GM23338 (cell line): ENCODE data around the gene ZNF474. TPM values are rescaled to one million over a fixed set of nuclear protein-coding genes. Genes with fewer than 3 reads are reported as not detected.
A peak's percentile ranks its signal among the peaks of the same experiment; 100 is the strongest.
"Not testable (repeated sequence)": the region's sequence is repeated elsewhere in the genome, so short reads cannot be mapped to it uniquely, and the experiment has no call there.

Experiments
- ATAC-seq: fragments of 200-7000 bp; cut with Tn5 transposase; 3 replicates; pipeline ENCODE4 v1.9.1; 2020
- DNase-seq: peaks from one replicate; pipeline ENCODE4 v3.0.0-alpha.2; 2015; ENCODE audit warnings: low spot score
- H2AFZ ChIP-seq: fragments of 200-600 bp; sonication (generic); 2 replicates; pipeline ENCODE4 v1.8.0; 2016; ENCODE audit warnings: antibody characterized with exemption, mild to moderate bottlenecking, moderate library complexity
- H3F3A ChIP-seq: fragments of 200-600 bp; sonication (generic); replicated peaks from 2 replicates; pipeline ENCODE4 v1.8.0; 2017; ENCODE audit warnings: antibody characterized with exemption, mixed run types, low read depth
- H3K27ac ChIP-seq: fragments of 200-600 bp; sonication (generic); 2 replicates; pipeline ENCODE4 v1.6.1; 2016; ENCODE audit warnings: low read depth
- H3K27me3 ChIP-seq: fragments of 200-600 bp; sonication (generic); 2 replicates; pipeline ENCODE4 v1.8.0; 2016; ENCODE audit warnings: mild to moderate bottlenecking, mixed run types, moderate library complexity; ENCODE audit not compliant: insufficient read depth
- H3K36me3 ChIP-seq: fragments of 200-600 bp; sonication (generic); 2 replicates; pipeline ENCODE4 v1.8.0; 2016; ENCODE audit warnings: mild to moderate bottlenecking; ENCODE audit not compliant: insufficient read depth
- H3K4me1 ChIP-seq: fragments of 200-600 bp; sonication (generic); 2 replicates; pipeline ENCODE4 v1.8.0; 2016; ENCODE audit warnings: mild to moderate bottlenecking, moderate library complexity; ENCODE audit not compliant: insufficient read depth
- H3K4me2 ChIP-seq: fragments of 200-600 bp; sonication (generic); 2 replicates; pipeline ENCODE4 v1.7.1; 2017; ENCODE audit warnings: mixed run types
- H3K4me3 ChIP-seq: fragments of 200-600 bp; sonication (generic); 2 replicates; pipeline ENCODE4 v1.6.1; 2016; ENCODE audit warnings: mixed run types
- H3K79me2 ChIP-seq: fragments of 200-600 bp; sonication (generic); replicated peaks from 2 replicates; pipeline ENCODE4 v1.8.0; 2017; ENCODE audit warnings: mild to moderate bottlenecking; ENCODE audit not compliant: insufficient read depth
- H3K9me2 ChIP-seq: fragments of 200-600 bp; sonication (generic); 2 replicates; pipeline ENCODE4 v1.8.0; 2017; ENCODE audit not compliant: insufficient read depth
- H4K20me1 ChIP-seq: fragments of 200-600 bp; sonication (generic); replicated peaks from 2 replicates; pipeline ENCODE4 v1.8.0; 2017; ENCODE audit warnings: mild to moderate bottlenecking; ENCODE audit not compliant: insufficient read depth
- H3K27ac Mint-ChIP-seq: 2 replicates; pipeline ENCODE4 v1.8.0; 2020; ENCODE audit warnings: inconsistent platforms, mild to moderate bottlenecking, moderate library complexity, mixed read lengths
- H3K27me3 Mint-ChIP-seq: 3 replicates; pipeline ENCODE4 v1.8.0; 2022; ENCODE audit warnings: low read depth, mild to moderate bottlenecking, moderate library complexity, mixed read lengths, inconsistent platforms; ENCODE audit not compliant: insufficient read depth, poor library complexity
- H3K36me3 Mint-ChIP-seq: 3 replicates; pipeline ENCODE4 v1.8.0; 2021; ENCODE audit warnings: low read depth, mild to moderate bottlenecking, inconsistent platforms, moderate library complexity, mixed read lengths
- H3K4me1 Mint-ChIP-seq: 3 replicates; pipeline ENCODE4 v1.8.0; 2020; ENCODE audit warnings: mild to moderate bottlenecking, inconsistent platforms, mixed read lengths
- H3K4me3 Mint-ChIP-seq: 3 replicates; pipeline ENCODE4 v1.8.0; 2021; ENCODE audit warnings: moderate library complexity, mild to moderate bottlenecking, inconsistent platforms, mixed read lengths
- H3K9me3 Mint-ChIP-seq: 3 replicates; pipeline ENCODE4 v1.8.0; 2020; ENCODE audit warnings: moderate library complexity, mild to moderate bottlenecking, inconsistent platforms, mixed read lengths
- ZNF114 ChIP-seq: fragments of 250-450 bp; sonication (Bioruptor Pico); IDR thresholded peaks from 2 replicates; pipeline ENCODE4 v1.5.0; 2020; ENCODE audit warnings: mild to moderate bottlenecking, moderate library complexity
- polyA plus RNA-seq: library from polyadenylated mRNA; unstranded; fragments of >200 nt; fragmentation: Nextera tagmentation; extraction: Ambion mirVana; gene quantifications from 2 replicates; pipeline ENCODE4 v1.2.1, GENCODE V29; 2016
- total RNA-seq: library from RNA; depleted of rRNA; stranded (reverse); fragments of >200 nt; shearing (Covaris generic); gene quantifications from 2 replicates; pipeline ENCODE4 v1.2.3, GENCODE V29; 2014
- TF ChIP-seq, protein P1 (sequence below), 2 experiments: fragments of 200-600 bp in 1 of 2; sonication (generic) in 1 of 2; conservative IDR thresholded peaks; 2 replicates each; pipeline versions ENCODE4 v1.5.1 to v1.6.1; 2016 to 2017; ENCODE audit warnings: antibody characterized with exemption in 2 of 2, low read depth in 2 of 2, mild to moderate bottlenecking in 2 of 2, moderate library complexity in 1 of 2
- TF ChIP-seq, protein P2 (sequence below): IDR thresholded peaks from 2 replicates; pipeline ENCODE4 v1.6.1; 2016; ENCODE audit warnings: antibody characterized with exemption

The ZNF474 gene
- total and polyA plus RNA-seq, 2 experiments from 2014 or later, result 0.59 TPM; not detected in 1

DNA sequence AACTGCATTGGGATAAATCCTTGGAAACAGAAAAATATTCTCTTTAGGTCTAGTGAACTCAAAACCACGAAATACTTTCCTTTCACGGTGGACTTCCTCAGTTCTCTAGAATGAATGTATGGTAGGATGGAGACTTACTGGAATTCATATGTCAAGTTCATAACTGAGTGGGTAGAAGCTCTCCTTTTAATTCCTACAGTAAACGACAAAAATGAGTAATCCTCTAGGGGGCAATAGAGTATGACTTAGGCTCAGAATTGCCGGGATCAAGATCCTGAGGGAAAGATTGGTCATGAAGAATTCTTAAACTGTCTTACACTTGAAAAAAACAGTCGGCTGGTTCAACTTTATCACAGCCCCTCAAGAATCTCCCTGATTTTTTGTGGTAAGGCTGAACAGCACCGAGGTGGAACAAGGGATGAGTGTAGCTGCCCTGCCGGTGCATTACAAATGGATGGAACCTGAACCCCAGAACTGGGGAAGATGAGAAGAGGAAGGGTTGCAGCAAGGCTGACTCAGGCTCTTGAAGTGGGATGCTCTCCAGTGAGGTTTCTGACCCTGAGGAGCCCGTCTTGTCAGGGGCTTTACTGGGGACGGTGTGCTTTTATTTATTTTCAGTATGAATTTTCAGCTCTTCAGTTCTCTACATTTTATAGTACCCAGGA, 37.3 kb upstream of the ZNF474 start:
- no peaks in the 10 kb centered on the region for H3K36me3 Mint-ChIP-seq
- H4K20me1 ChIP-seq, result no peaks in the 10 kb centered on the region
- H3K9me2 ChIP-seq, result no peaks in the 10 kb centered on the region
- H2AFZ ChIP-seq, result peak overlapping the region; percentile 75
- no peak overlapping the region for H3K4me2 ChIP-seq
- no peak overlapping the region for H3K4me3 Mint-ChIP-seq
- H3K36me3 ChIP-seq, result no peaks in the 10 kb centered on the region
- no peak for TF ChIP-seq ZNF114 (CRISPR knock-in tag)
- TF ChIP-seq, protein P1, sequence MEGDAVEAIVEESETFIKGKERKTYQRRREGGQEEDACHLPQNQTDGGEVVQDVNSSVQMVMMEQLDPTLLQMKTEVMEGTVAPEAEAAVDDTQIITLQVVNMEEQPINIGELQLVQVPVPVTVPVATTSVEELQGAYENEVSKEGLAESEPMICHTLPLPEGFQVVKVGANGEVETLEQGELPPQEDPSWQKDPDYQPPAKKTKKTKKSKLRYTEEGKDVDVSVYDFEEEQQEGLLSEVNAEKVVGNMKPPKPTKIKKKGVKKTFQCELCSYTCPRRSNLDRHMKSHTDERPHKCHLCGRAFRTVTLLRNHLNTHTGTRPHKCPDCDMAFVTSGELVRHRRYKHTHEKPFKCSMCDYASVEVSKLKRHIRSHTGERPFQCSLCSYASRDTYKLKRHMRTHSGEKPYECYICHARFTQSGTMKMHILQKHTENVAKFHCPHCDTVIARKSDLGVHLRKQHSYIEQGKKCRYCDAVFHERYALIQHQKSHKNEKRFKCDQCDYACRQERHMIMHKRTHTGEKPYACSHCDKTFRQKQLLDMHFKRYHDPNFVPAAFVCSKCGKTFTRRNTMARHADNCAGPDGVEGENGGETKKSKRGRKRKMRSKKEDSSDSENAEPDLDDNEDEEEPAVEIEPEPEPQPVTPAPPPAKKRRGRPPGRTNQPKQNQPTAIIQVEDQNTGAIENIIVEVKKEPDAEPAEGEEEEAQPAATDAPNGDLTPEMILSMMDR (conservative IDR thresholded peaks at IDR 0.05; ENCODE audit: low read depth in 2 of 2), result peak; percentile 72 to 74
- DNase-seq, result peak; percentile 81
- H3K9me3 Mint-ChIP-seq, result no peaks in the 10 kb centered on the region
- no peaks in the 10 kb centered on the region for H3F3A ChIP-seq
- H3K27me3 ChIP-seq, result no peaks in the 10 kb centered on the region
- H3K4me1 ChIP-seq, result peaks cover 13% of the 10 kb centered on the region
- no peaks in the 10 kb centered on the region for H3K27me3 Mint-ChIP-seq
- no peaks in the 10 kb centered on the region for H3K79me2 ChIP-seq
- no peak overlapping the region for H3K4me3 ChIP-seq
- H3K4me1 Mint-ChIP-seq, result peaks cover 14% of the 10 kb centered on the region
- ATAC-seq, result peak; percentile 76
- H3K27ac ChIP-seq, result no peak overlapping the region
- no peak overlapping the region for H3K27ac Mint-ChIP-seq

DNA sequence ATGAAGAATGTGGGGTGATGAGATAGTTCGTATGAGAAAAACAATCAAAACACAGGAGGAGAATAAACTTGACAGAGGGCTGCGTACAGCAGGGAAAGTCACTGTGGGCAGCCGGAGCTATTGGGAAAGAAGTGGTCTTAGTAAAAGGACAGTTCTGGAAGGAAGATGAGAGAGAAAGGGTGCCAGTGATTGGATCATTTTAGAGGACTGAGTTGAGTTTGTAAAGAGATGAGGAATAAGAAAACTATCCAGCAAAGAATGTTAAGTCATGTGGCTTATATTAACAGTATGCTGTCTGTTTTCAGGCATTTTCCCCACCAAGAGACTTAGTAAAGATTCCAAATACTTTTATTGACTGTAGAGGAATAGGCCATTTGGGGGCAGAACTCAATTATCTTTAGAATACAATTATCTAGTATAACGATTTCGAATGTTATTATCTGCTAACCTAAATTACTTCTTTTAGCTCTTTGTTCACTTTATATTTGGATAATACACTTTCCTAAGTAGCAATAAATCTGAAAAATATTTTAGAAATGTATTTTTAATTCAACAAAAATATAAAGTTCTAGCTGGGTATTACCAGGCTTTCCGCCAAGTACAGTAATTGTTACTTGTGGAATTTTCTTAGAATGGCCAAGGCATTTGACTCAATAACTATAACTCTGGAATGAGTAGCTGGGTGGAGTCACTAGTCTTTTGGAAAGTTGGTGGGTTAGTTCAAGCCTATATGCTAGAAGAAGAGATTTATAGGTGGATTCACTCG, 35.7 kb upstream of the ZNF474 start:
- DNase-seq, result no peak
- no peaks in the 10 kb centered on the region for H3K36me3 Mint-ChIP-seq
- H3K4me1 ChIP-seq, result peaks cover 13% of the 10 kb centered on the region
- H3K4me3 ChIP-seq, result no peak overlapping the region
- no peaks in the 10 kb centered on the region for H3K79me2 ChIP-seq
- no peak overlapping the region for H3K4me3 Mint-ChIP-seq
- no peaks in the 10 kb centered on the region for H3K9me2 ChIP-seq
- no peaks in the 10 kb centered on the region for H3K27me3 ChIP-seq
- H2AFZ ChIP-seq, result no peak overlapping the region
- no peak overlapping the region for H3K4me2 ChIP-seq
- no peaks in the 10 kb centered on the region for H3K36me3 ChIP-seq
- H3K27ac ChIP-seq, result no peak overlapping the region
- no peaks in the 10 kb centered on the region for H3K27me3 Mint-ChIP-seq
- TF ChIP-seq, protein P2, sequence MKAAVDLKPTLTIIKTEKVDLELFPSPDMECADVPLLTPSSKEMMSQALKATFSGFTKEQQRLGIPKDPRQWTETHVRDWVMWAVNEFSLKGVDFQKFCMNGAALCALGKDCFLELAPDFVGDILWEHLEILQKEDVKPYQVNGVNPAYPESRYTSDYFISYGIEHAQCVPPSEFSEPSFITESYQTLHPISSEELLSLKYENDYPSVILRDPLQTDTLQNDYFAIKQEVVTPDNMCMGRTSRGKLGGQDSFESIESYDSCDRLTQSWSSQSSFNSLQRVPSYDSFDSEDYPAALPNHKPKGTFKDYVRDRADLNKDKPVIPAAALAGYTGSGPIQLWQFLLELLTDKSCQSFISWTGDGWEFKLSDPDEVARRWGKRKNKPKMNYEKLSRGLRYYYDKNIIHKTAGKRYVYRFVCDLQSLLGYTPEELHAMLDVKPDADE, result no peak
- H3K4me1 Mint-ChIP-seq, result peaks cover 13% of the 10 kb centered on the region
- no peaks in the 10 kb centered on the region for H3F3A ChIP-seq
- no peak overlapping the region for H3K27ac Mint-ChIP-seq
- no peaks in the 10 kb centered on the region for H3K9me3 Mint-ChIP-seq
- no peak for ATAC-seq
- no peaks in the 10 kb centered on the region for H4K20me1 ChIP-seq

DNA sequence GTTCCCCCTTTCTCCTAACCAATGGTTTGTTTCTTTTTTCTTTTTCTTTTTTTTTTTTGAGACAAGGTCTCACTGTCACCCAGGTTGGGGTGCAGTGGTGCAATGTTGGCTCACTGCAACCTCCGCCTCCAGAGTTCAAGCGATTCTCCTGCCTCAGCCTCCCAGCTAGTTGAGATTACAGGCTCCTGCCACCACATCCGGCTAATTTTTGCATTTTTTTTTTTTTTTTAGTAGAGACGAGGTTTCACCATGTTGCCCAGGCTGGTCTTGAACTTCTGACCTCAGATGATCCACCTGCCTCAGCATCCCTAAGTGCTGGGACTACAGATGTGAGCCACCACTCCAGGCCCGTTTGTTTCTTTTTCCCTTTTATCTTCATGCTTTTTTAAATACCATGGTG, 35.1 kb upstream of the ZNF474 start:
- H3K4me3 Mint-ChIP-seq, H3K4me1 ChIP-seq, H3K27ac Mint-ChIP-seq, H3K79me2 ChIP-seq, H3K4me2 ChIP-seq, H3K4me3 ChIP-seq, DNase-seq, H3K27me3 Mint-ChIP-seq, ATAC-seq, H3K36me3 Mint-ChIP-seq, H3K36me3 ChIP-seq, H3K9me3 Mint-ChIP-seq, H3K27ac ChIP-seq, H3K9me2 ChIP-seq, H2AFZ ChIP-seq, H3K27me3 ChIP-seq, H4K20me1 ChIP-seq, H3F3A ChIP-seq: not testable (repeated sequence)
- peaks cover 11% of the 10 kb centered on the region for H3K4me1 Mint-ChIP-seq
